Erythroblast (primary cell): ENCODE results near the gene PTPRN.

Source experiments
- DNase-seq, 2 experiments: peaks; one replicate each; lab custom pipeline; 2025; lab: John Stamatoyannopoulos, UW
- GATA1 ChIP-seq: IDR thresholded peaks from 2 replicates; pipeline ENCODE4 v1.6.1; 2011; ENCODE audit warnings: low read depth, mild to moderate bottlenecking, control low read depth, low read length, moderate library complexity
- POLR2A ChIP-seq: IDR thresholded peaks from 2 replicates; pipeline ENCODE4 v1.6.1; 2011; ENCODE audit warnings: mild to moderate bottlenecking, low read length

The PTPRN gene

GRCh38 chr2:219286436-219287115, 22.6 kb downstream of the PTPRN start:
- TF ChIP-seq POLR2A (no peak), GATA1 (no peak)
- DNase-seq, result no peak

- TF ChIP-seq POLR2A, result no peak
- TF ChIP-seq GATA1, result no peak
- DNase-seq, result no peak
Observed at GRCh38 chr2:219285894-219286425, 23.2 kb downstream of the PTPRN start.

GRCh38 chr2:219285373-219285735, 23.8 kb downstream of the PTPRN start:
- no peak for DNase-seq
- no peak for TF ChIP-seq POLR2A
- no peak for TF ChIP-seq GATA1

- TF ChIP-seq GATA1 (no peak), POLR2A (no peak)
- no peak for DNase-seq
Observed at GRCh38 chr2:219284501-219285372, 24.5 kb downstream of the PTPRN start.

GRCh38 chr2:219282943-219283581, 26.1 kb downstream of the PTPRN start:
- TF ChIP-seq GATA1 (no peak), POLR2A (no peak)
- DNase-seq, result no peak

GRCh38 chr2:219282375-219282774, 26.8 kb downstream of the PTPRN start:
- DNase-seq, result no peak
- TF ChIP-seq POLR2A (no peak), GATA1 (no peak)

GRCh38 chr2:219281588-219281987, 27.6 kb downstream of the PTPRN start:
- DNase-seq, result no peak
- no peak for TF ChIP-seq GATA1
- no peak for TF ChIP-seq POLR2A

GRCh38 chr2:219280651-219281050, 28.6 kb downstream of the PTPRN start:
- TF ChIP-seq POLR2A (no peak), GATA1 (no peak)
- DNase-seq, result no peak

- TF ChIP-seq POLR2A, result peak; percentile 50
- no peak for TF ChIP-seq GATA1
- DNase-seq, result no peak
Observed at GRCh38 chr2:219279916-219280516, 29.2 kb downstream of the PTPRN start.

GRCh38 chr2:219279151-219279915, 29.9 kb downstream of the PTPRN start, which contains the start of gene DNAJB2:
TSS of gene DNAJB2 (plus strand) at chr2:219279366. CDS start at chr2:219279834, 468 bp downstream.
- TF ChIP-seq GATA1 (peak; percentile 98), POLR2A (peak; percentile 77)
- peak; percentile 100 for DNase-seq

- no peak for TF ChIP-seq POLR2A
- TF ChIP-seq GATA1, result no peak
Observed at GRCh38 chr2:219278655-219279150, 30.5 kb downstream of the PTPRN start.

GRCh38 chr2:219277703-219278654, 31.2 kb downstream of the PTPRN start:
- DNase-seq, result peak; percentile 76 to 90
- no peak for TF ChIP-seq GATA1

More at GRCh38 chr2:219278655-219279150, 30.5 kb downstream of the PTPRN start:
- DNase-seq, result no peak
